T-helper 1 cell (primary cell): Measurements from ENCODE around the gene RAD51C.
A peak's percentile ranks its signal among the peaks of the same experiment; 100 is the strongest.
"Not testable (repeated sequence)": the region's sequence is repeated elsewhere in the genome, so short reads cannot be mapped to it uniquely, and the experiment has no call there.

Source experiments
- DNase-seq, 5 donors: peaks; one replicate each; pipeline ENCODE4 v3.0.0-alpha.2; 2012 to 2020

The RAD51C gene

DNA sequence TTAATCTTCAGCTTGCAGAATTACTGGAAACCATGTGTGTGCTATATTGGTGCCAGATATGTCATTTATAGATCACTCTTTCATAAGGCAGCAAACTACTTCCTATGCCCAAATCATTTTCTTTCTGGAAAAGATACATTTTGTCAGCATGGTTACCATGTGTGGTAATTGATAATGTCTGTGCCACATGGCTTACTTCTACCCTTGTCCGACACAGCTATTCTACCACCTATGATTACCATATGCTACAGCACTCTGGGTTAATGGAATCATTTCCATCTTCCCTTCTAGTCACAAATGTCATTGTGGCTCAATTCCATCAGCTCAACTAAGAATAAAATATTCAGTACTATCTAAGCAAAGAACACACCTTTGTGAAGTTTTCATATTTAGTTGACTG, 55.3 kb downstream of the RAD51C start:
- no peak for DNase-seq

DNA sequence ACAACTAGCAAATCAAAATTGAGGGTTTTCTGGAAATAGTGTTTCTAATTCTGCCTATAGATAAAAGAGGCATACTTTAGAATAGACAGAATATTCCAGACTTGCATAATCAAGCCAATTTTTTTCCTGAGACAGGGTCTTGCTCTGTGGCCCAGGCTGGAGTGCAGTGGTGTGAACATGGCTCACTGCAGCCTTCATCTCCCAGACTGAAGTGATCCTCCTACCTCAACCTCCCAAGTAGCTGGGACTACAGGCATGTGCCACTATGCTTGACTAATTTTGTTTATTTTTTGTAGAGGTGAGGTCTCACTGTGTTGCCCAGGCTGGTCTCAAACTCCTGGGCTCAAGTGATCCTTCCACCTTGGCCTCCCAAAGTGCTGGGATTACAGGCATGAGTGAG, 57.2 kb downstream of the RAD51C start:
- not testable (repeated sequence) for DNase-seq

DNA sequence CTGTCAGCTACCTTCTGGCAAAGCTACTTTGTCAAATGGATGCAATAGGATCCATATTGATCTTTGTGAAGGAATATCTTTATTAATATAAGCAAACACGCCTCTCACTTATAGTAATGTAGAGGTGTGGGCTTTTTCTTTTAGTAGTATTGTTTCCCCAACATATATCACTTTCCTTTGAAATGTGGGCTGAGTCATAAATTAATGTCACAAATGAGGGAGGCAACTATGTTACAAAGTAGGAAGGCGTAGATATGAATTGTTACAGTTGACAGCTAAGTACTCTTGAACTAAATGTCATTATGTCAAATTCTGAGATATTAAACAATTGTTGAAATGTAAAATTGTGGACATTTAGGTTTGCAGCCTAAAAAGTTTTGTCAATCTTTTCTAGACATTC, 60.6 kb downstream of the RAD51C start:
- DNase-seq, result no peak

- DNase-seq, result no peak
Observed at GRCh38 chr17:58755269-58755576, 62.8 kb downstream of the RAD51C start.

- DNase-seq, result peak in 4 of 5 donors; percentile 2 to 37 (median 8)
Observed at GRCh38 chr17:58755577-58756245, 63.3 kb downstream of the RAD51C start, which contains the start of gene PPM1E. TSS of gene PPM1E (plus strand) at chr17:58755854.

GRCh38 chr17:58756246-58757161, 64.1 kb downstream of the RAD51C start:
- DNase-seq, result peak in 2 of 5 donors; percentile 1 to 2

DNA sequence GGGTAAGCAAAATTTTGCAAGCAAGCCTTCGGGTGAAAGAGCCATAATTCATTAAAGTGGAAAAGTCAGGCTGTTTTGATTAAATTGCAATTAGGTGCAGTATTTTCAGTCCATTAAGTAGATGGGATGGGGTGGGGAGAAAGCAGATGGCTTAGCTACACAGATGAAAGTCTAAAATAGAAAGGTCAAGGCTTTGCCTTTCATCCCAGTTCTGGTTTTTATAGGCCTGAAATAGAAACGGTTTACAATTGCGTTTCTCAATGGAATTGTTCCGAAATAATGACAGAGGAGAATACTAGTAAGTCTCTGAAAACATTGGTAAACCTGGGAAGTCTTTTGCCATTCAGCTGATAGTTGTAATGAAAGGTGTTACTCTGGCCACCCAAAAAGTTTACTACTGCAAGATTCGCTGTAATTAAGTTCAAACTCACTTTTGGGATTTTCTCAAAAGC, 64.8 kb downstream of the RAD51C start:
- DNase-seq, result no peak

GRCh38 chr17:58758890-58759289, 66.5 kb downstream of the RAD51C start:
- no peak for DNase-seq

DNA sequence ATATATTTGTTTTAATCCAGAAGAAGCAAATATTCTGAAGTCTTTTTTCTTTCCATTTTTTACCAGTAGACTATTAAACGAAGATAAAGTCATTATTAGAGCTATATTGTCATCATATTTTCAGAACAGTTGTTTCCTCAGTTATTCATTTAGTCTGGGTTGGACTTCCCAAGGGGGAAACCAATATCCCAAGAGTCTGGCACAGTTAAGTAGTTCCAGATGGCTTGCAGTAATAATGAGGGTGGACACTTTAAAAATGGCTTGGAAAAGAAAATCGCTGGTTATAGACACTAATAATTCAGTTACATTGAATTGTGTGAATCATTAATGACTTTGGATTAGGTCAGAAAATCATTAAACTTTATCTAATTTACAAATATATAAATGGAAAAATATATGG, 67.1 kb downstream of the RAD51C start:
- DNase-seq, result no peak

DNA sequence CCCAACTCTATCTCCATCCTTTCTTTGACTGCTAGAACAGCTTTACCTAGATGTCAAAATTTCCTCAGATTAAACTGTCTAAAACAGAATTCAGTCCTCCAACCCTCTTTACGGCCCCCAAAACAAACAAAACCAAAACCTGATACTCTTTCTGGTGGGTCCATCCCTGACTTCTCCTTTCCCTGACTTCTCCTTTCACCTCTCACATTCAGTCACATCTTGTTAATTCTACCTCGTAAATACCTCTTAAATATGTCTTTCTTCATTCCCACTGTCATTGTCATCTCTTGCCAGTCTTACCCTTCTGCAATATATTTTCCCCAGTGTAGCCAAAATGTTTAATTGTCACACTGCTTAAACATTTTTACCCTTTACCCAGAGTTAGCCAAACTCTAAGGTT, 67.8 kb downstream of the RAD51C start:
- DNase-seq, result no peak

DNA sequence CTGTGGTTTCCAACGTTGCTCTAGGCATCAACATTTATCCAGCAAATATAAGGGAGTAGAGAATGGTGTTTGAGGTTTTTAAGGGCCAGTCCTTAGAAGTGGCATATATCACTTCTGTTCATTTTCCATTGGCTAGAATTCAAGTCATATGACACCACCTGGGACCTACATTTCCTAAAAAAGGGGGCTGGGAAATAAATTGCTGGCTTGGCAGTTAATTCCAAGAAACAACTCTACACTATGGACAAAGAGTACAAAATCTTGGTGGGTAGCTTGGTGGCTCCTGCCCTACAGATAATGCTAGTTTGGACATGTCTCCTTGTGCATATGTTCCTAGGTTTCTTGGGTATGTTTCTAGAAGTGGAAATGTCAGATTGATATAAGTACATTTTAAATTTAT, 70.9 kb downstream of the RAD51C start:
- no peak for DNase-seq

DNA sequence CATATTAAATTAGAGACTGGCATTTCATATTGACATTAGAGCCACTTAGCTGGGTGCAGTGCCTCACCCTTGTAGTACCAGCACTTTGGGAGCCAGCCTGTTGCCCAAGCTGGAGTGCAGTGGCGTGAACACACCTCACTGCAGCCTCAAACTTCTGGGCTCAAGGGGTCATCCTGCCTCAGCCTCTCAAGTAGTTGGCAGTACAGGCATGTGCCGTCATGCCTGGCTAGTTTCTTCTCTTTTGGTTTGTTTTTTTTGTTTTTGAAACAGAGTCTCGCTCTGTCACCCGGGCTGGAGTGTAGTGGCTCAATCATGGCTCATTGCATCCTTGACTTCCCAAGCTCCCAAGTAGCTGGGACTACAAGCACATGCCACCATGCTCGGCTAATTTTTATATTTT, 72.0 kb downstream of the RAD51C start:
- DNase-seq, result no peak

DNA sequence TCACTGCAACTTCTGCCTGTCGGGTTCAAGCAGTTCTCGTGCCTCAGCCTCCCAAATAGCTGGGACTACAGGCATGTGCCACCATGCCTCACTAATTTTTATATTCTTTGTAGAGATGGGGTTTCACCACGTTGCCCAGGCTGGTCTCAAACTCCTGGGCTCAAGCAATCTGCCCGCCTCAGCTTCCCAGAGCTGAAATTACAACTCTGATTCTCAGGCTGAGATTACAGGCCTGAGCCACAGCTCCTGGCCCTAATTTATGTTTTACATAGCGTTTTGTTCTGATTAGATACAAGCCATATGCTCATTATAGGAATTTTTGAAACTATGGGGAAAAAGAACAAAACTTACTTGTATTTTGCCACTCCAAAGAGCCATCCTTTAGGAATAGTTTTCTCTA, 86.1 kb downstream of the RAD51C start:
- DNase-seq, result not testable (repeated sequence)

DNA sequence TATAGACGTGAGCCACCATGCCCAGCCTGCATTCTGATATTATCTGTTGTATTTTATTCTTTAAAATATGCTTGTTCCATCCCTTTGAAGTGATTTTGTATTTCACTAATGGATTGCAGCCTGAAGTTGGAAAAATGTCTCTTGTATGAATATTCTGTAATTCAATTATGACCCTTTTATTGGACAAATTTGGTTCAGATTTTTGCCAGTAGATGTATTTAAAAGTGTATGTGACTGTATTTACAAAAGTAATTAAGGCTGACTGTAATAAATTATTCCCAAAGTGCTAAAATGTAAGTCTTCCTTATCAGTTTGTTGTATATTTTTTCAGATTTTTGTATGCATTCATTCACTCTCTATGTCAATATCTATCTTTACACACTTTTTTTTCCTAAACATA, 87.0 kb downstream of the RAD51C start:
- no peak for DNase-seq

- no peak for DNase-seq
Observed at GRCh38 chr17:58783380-58783779, 91.0 kb downstream of the RAD51C start.

GRCh38 chr17:58785097-58785496, 92.7 kb downstream of the RAD51C start:
- DNase-seq, result no peak
